ENCODE measurements around the gene ARNT2.

ARNT2 gene

DNA sequence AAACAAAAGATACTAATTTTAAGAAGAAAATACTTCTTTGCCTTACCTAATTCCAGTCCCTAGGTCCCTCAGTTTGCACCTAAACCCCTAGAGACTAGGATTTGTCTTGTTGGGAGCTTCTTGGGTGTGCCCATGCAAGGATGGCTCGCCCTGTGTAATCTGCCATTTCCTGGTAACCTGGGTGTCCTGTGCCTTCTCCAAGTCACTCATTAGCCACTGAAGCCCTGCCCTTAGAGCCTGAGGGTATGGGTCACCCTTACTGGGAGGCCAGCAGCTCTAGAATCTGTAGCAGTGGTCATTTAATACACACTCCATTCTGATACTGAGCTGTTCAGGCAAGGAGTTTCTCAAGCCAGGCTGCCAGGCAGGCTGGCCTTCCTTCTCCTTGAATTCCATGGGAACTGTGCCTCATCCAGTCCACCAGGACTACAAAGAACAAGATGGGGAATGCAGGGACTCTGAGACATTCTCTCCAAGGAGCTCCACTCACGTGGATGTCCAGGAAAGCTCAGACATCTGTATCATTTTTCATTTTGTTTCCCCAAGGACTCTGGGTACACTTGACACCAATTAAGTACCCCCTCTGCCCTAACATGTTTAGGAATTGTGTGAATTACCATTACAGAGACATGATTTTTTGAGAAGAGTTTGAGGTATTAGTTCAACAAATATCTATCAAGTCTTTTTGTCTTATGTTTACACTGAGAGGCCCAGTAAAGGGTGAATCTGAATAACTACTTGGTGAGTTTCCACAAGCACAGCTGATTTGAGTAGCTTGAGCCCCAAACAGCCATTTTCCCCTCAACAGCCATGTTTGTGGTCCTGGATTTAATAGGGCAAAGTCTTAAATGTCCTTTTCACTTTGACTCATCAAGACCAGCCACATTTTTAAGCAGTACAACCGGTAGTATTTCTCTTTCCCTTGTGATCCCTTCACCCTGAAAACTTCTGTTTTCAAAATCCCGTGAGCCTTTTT is 52.6 kb downstream of the ARNT2 start:
- peaks cover 8% of the 10 kb centered on the region for H3K4me1 ChIP-seq (ENCODE audit: control insufficient read depth, insufficient read depth, low read length)
- peaks cover 0 to 2% of the 10 kb centered on the region in 2 donors for H3K27me3 ChIP-seq (ENCODE audit: control insufficient read depth in 1 of 2, insufficient read depth in 2 of 2, low read length in 2 of 2)
- H3K27ac ChIP-seq (ENCODE audit: low read length) = no peak overlapping the region
- H3K9ac ChIP-seq (ENCODE audit: low read length in 2 of 2) = no peak overlapping the region
- no peaks in the 10 kb centered on the region for H3K9me3 ChIP-seq (ENCODE audit: control insufficient read depth in 2 of 2, low read length in 2 of 2)
- H3K4me3 ChIP-seq (ENCODE audit: low read length in 2 of 2) = no peak overlapping the region
- no peaks in the 10 kb centered on the region for H3K36me3 ChIP-seq (ENCODE audit: control insufficient read depth in 2 of 2, insufficient read depth in 2 of 2, low read length in 2 of 2)

DNA sequence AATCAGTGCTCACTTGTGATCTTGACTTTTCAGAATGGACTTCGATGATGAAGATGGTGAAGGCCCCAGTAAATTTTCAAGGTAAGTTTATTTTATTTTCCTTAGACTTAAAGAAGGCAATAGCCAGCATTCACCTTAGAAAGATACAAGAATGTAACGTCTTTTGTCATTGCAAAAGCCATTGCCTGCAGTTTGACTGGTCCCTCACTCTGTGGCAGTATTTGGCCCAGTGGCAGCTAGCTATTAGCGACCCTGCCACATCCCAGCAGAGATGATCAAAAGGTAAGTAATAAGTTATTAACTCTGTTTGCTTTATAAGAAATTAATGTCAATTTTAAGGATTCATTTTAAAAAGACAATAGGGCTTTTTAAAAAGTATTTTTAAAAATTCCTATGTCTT is 53.7 kb downstream of the ARNT2 start:
- no peaks in the 10 kb centered on the region for H3K9me3 ChIP-seq (ENCODE audit: control insufficient read depth in 2 of 2, low read length in 2 of 2)
- peaks cover 8% of the 10 kb centered on the region for H3K4me1 ChIP-seq (ENCODE audit: control insufficient read depth, insufficient read depth, low read length)
- H3K27ac ChIP-seq (ENCODE audit: low read length) = no peak overlapping the region
- H3K27me3 ChIP-seq (ENCODE audit: control insufficient read depth in 1 of 2, insufficient read depth in 2 of 2, low read length in 2 of 2) = peaks cover 0 to 2% of the 10 kb centered on the region in 2 donors
- H3K9ac ChIP-seq (ENCODE audit: low read length in 2 of 2) = no peak overlapping the region
- H3K36me3 ChIP-seq (ENCODE audit: control insufficient read depth in 2 of 2, insufficient read depth in 2 of 2, low read length in 2 of 2) = no peaks in the 10 kb centered on the region
- no peak overlapping the region for H3K4me3 ChIP-seq (ENCODE audit: low read length in 2 of 2)

DNA sequence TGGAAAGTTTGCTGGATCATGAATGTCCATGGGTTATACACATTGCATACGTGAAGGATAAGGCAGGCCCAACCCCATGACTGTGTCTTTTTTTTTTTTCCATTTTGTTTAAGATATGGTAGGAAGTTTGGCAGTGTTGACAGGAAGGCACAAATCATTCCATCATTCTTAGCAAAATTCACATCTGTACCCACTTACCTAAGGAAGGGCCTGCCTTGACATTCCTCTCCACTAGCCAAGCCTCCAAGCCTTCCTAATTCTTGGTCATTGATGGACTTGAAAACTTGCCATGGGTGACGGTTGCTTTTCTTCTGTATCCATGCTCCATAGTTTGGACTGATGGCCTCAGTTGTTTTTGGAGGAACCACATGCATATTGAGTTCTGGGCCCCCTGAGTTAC is 54.4 kb downstream of the ARNT2 start:
- no peaks in the 10 kb centered on the region for H3K9me3 ChIP-seq (ENCODE audit: control insufficient read depth in 2 of 2, low read length in 2 of 2)
- H3K4me1 ChIP-seq (ENCODE audit: control insufficient read depth, insufficient read depth, low read length) = peaks cover 8% of the 10 kb centered on the region
- no peaks in the 10 kb centered on the region for H3K27me3 ChIP-seq (ENCODE audit: control insufficient read depth in 1 of 2, insufficient read depth in 2 of 2, low read length in 2 of 2)
- no peak overlapping the region for H3K9ac ChIP-seq (ENCODE audit: low read length in 2 of 2)
- no peak overlapping the region for H3K4me3 ChIP-seq (ENCODE audit: low read length in 2 of 2)
- H3K27ac ChIP-seq (ENCODE audit: low read length) = no peak overlapping the region
- H3K36me3 ChIP-seq (ENCODE audit: control insufficient read depth in 2 of 2, insufficient read depth in 2 of 2, low read length in 2 of 2) = no peaks in the 10 kb centered on the region

DNA sequence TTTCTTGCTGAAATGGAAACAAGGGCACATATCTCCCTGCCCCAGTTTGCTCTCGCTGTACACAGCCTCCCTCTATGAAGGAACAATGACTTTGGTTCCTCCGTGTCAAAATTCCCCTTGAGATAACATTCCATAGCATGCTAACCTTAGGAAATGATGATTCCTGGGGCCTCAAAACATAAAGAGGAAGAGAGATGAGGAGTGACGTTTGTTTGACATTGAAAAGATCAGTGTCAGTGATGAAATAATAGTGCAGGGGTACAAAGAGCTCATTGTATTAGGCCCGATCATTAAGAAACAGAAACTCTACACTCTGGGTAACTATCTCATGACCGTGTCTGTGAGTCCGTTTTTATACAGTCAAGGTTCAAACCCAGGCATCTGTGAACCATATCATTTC is 55.2 kb downstream of the ARNT2 start:
- Histone ChIP-seq H3K27ac (ENCODE audit: low read length) (no peak overlapping the region), H3K9ac (ENCODE audit: low read length in 2 of 2) (no peak overlapping the region), H3K27me3 (ENCODE audit: control insufficient read depth in 1 of 2, insufficient read depth in 2 of 2, low read length in 2 of 2) (no peaks in the 10 kb centered on the region), H3K9me3 (ENCODE audit: control insufficient read depth in 2 of 2, low read length in 2 of 2) (no peaks in the 10 kb centered on the region), H3K36me3 (ENCODE audit: control insufficient read depth in 2 of 2, insufficient read depth in 2 of 2, low read length in 2 of 2) (no peaks in the 10 kb centered on the region), H3K4me3 (ENCODE audit: low read length in 2 of 2) (no peak overlapping the region), H3K4me1 (ENCODE audit: control insufficient read depth, insufficient read depth, low read length) (peaks cover 8% of the 10 kb centered on the region)

DNA sequence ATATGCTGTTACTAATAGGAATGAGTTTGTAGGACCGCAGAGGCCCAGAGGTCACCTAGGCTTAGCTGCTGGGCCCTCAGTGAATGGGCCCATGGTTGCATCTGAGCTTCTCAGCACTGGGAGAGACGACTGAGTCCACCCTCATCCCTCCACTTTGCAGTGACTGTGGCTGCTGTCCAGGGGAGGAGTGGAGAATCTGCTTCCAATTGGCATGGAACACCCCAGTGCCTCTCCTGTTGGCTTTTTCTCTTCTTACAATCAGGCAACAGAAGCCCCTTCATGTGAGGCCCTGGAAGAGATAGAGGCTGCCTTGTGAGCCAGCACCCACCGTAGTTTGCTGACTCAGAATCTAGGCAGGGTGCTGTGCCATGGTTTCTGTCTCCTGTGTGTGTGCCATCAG is 55.6 kb downstream of the ARNT2 start:
- H3K36me3 ChIP-seq (ENCODE audit: control insufficient read depth in 2 of 2, insufficient read depth in 2 of 2, low read length in 2 of 2) = no peaks in the 10 kb centered on the region
- H3K27me3 ChIP-seq (ENCODE audit: control insufficient read depth in 1 of 2, insufficient read depth in 2 of 2, low read length in 2 of 2) = no peaks in the 10 kb centered on the region
- peaks cover 8% of the 10 kb centered on the region for H3K4me1 ChIP-seq (ENCODE audit: control insufficient read depth, insufficient read depth, low read length)
- H3K27ac ChIP-seq (ENCODE audit: low read length) = no peak overlapping the region
- H3K4me3 ChIP-seq (ENCODE audit: low read length in 2 of 2) = no peak overlapping the region
- H3K9ac ChIP-seq (ENCODE audit: low read length in 2 of 2) = no peak overlapping the region
- H3K9me3 ChIP-seq (ENCODE audit: control insufficient read depth in 2 of 2, low read length in 2 of 2) = no peaks in the 10 kb centered on the region

DNA sequence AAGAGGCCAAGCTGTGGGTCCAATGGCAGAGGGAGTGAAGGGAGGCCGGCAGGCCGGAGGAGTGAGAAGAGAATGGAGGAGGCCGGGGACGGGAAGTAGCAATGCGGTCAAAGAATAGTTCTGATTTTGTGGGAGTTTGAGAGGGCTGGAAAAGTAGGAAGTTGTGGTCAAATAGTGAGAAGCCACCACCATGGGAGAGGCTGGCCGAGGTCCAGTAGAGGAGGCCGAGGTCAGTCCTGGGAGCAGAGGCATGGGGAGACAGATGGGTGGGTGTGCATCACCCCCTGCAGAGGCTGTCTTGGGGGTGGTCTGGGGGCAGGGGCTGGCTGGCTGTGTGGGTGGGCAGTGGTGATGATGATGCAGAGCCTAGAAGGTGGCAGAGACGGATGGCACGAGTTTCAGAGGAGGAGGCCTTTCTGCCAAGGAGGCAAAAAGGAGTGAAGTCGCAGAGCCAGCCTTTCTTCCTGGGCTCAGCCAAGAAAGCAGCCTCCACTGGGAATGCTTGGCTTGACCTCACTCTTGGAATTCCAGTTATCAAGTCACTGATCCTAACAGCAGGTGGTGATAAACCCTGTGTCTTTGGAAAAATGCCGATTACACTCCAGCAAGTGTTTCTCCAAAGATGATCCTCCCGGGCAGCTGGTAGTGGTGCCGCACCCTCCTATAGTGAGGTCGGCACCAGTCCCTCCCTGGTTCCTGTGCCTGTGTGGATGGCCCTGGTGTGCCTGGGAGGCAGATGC is 57.3 kb downstream of the ARNT2 start:
- H3K27ac ChIP-seq (ENCODE audit: low read length) = no peak overlapping the region
- H3K4me3 ChIP-seq (ENCODE audit: low read length in 2 of 2) = no peak overlapping the region
- no peaks in the 10 kb centered on the region for H3K9me3 ChIP-seq (ENCODE audit: control insufficient read depth in 2 of 2, low read length in 2 of 2)
- H3K9ac ChIP-seq (ENCODE audit: low read length in 2 of 2) = no peak overlapping the region
- H3K36me3 ChIP-seq (ENCODE audit: control insufficient read depth in 2 of 2, insufficient read depth in 2 of 2, low read length in 2 of 2) = no peaks in the 10 kb centered on the region
- peaks cover 4% of the 10 kb centered on the region for H3K4me1 ChIP-seq (ENCODE audit: control insufficient read depth, insufficient read depth, low read length)
- H3K27me3 ChIP-seq (ENCODE audit: control insufficient read depth in 1 of 2, insufficient read depth in 2 of 2, low read length in 2 of 2) = no peaks in the 10 kb centered on the region

DNA sequence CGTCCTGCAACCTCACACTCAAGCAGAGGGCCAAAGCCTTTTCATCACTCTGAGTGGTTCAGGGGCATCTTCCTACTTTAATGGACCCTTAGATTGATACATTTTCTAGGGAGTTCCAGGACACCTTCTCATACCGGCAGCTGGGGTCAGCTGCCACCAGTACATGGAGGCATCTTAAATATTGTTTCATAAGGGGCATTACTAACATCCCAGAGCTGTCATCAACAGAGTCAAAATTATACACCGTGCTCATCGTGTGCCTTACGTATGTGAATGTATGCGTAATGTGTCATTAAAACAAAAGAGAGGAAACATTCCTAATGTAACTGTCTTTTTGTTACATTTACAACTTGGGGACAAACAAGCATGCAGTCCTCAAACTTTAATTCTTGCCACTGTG is 57.9 kb downstream of the ARNT2 start:
- H3K4me3 ChIP-seq (ENCODE audit: low read length in 2 of 2) = no peak overlapping the region
- no peak overlapping the region for H3K27ac ChIP-seq (ENCODE audit: low read length)
- H3K36me3 ChIP-seq (ENCODE audit: control insufficient read depth in 2 of 2, insufficient read depth in 2 of 2, low read length in 2 of 2) = no peaks in the 10 kb centered on the region
- H3K4me1 ChIP-seq (ENCODE audit: control insufficient read depth, insufficient read depth, low read length) = no peaks in the 10 kb centered on the region
- no peak overlapping the region for H3K9ac ChIP-seq (ENCODE audit: low read length in 2 of 2)
- H3K9me3 ChIP-seq (ENCODE audit: control insufficient read depth in 2 of 2, low read length in 2 of 2) = no peaks in the 10 kb centered on the region
- no peaks in the 10 kb centered on the region for H3K27me3 ChIP-seq (ENCODE audit: control insufficient read depth in 1 of 2, insufficient read depth in 2 of 2, low read length in 2 of 2)

DNA sequence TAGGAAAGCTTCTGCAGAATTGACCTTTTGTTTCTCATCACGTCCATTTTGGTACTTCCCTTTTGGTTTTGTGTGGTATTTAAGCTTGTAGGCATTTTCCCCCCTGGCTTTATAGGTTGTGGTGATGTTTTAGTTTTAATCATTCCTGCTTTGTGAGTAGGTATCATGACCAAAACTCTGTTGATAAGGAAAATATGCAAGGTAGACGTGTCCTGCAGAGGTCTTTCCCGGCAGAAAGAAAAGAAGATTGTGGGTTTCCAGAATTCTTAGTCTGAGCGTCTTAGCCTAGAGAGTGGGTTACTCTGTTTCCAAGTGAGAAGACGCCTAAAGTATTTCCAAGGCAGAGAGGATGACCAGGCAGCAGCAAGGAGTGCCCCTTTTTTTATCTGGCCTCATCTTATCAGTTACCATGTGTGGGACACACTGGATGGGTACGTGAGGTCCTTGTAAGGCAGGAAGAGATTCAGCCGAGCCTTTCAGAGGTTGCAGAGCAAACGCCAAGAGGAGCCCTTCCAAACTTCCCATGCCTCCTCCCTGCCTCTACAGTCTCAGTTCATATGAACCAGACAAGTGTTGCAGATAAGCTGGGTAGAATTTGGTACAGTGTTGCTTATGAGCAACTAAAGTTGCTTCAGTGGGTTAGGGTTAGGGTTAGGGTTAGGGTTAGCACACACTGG is 58.8 kb downstream of the ARNT2 start:
- no peaks in the 10 kb centered on the region for H3K36me3 ChIP-seq (ENCODE audit: control insufficient read depth in 2 of 2, insufficient read depth in 2 of 2, low read length in 2 of 2)
- no peak overlapping the region for H3K4me3 ChIP-seq (ENCODE audit: low read length in 2 of 2)
- no peak overlapping the region for H3K27ac ChIP-seq (ENCODE audit: low read length)
- H3K9ac ChIP-seq (ENCODE audit: low read length in 2 of 2) = no peak overlapping the region
- no peaks in the 10 kb centered on the region for H3K4me1 ChIP-seq (ENCODE audit: control insufficient read depth, insufficient read depth, low read length)
- H3K9me3 ChIP-seq (ENCODE audit: control insufficient read depth in 2 of 2, low read length in 2 of 2) = no peaks in the 10 kb centered on the region
- H3K27me3 ChIP-seq (ENCODE audit: control insufficient read depth in 1 of 2, insufficient read depth in 2 of 2, low read length in 2 of 2) = no peaks in the 10 kb centered on the region

DNA sequence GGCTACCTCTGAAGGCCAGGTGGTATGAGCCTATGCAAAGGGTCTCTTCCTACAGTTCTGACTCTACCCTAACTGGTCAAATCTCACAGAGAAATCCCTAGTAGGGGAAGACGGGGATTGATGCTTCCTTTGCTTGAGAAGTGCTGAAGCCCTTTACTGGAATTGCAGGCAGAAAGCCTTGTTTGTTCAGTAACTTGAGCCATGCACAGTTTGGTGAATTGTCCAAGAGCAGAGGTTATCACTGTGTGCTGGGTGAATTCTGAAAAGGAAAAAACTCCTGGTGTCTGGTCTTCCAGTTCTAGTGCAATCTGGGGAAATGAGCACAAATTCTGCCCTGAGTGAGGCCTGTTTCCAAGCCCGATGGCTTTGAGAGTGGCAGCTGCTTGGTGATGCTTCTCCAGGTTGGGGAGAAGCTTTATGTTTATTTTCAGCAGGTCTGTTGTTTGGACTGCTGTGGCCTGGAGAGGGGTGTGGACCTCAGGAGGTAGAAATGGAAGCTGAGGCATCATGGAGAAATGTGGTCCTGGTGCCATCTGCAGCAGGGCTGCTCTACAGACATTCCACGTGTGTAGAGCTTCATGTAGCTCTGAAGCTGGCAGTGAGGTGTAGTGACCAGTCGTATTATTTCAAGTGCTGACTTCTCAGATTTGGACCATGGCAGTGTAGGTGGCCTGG is 60.9 kb downstream of the ARNT2 start:
- Histone ChIP-seq H3K9ac (ENCODE audit: low read length in 2 of 2) (no peak overlapping the region), H3K27ac (ENCODE audit: low read length) (no peak overlapping the region), H3K27me3 (ENCODE audit: control insufficient read depth in 1 of 2, insufficient read depth in 2 of 2, low read length in 2 of 2) (no peaks in the 10 kb centered on the region), H3K9me3 (ENCODE audit: control insufficient read depth in 2 of 2, low read length in 2 of 2) (no peaks in the 10 kb centered on the region), H3K36me3 (ENCODE audit: control insufficient read depth in 2 of 2, insufficient read depth in 2 of 2, low read length in 2 of 2) (peaks cover 0 to under 1% of the 10 kb centered on the region in 2 donors), H3K4me3 (ENCODE audit: low read length in 2 of 2) (no peak overlapping the region), H3K4me1 (ENCODE audit: control insufficient read depth, insufficient read depth, low read length) (no peaks in the 10 kb centered on the region)

DNA sequence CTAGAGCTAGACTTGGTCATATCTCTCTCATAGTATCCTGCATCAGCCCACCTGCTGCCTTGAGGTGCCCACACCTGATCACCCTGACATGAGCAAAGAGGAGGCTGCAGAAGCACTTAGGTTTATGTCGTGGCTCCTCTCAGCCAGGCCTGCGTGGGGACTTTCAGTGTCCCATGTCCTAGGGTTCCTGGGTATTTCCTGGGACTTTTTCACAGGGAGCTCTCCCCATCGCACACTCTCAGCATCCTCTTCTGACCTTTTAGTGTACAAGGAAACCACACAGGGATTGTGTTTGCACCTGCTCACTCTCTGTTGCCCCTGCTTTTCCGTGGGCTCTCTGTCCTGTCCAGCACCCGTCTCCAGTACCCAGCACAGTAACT is 61.4 kb downstream of the ARNT2 start:
- Histone ChIP-seq H3K4me1 (ENCODE audit: control insufficient read depth, insufficient read depth, low read length) (no peaks in the 10 kb centered on the region), H3K27me3 (ENCODE audit: control insufficient read depth in 1 of 2, insufficient read depth in 2 of 2, low read length in 2 of 2) (no peaks in the 10 kb centered on the region), H3K4me3 (ENCODE audit: low read length in 2 of 2) (no peak overlapping the region), H3K9ac (ENCODE audit: low read length in 2 of 2) (no peak overlapping the region), H3K36me3 (ENCODE audit: control insufficient read depth in 2 of 2, insufficient read depth in 2 of 2, low read length in 2 of 2) (peaks cover 0 to 6% of the 10 kb centered on the region in 2 donors), H3K27ac (ENCODE audit: low read length) (no peak overlapping the region), H3K9me3 (ENCODE audit: control insufficient read depth in 2 of 2, low read length in 2 of 2) (no peaks in the 10 kb centered on the region)
